Measurements from ENCODE around the gene CLCN6. TPM values are rescaled to one million over a fixed set of nuclear protein-coding genes. Genes with fewer than 3 reads are reported as not detected.

Gene CLCN6
- total and polyA plus RNA-seq, 2 of the 13 experiments (the other 11 are each of a cell fraction or from before 2014, with no cell fraction given), result 14.9 to 19.3 TPM

DNA sequence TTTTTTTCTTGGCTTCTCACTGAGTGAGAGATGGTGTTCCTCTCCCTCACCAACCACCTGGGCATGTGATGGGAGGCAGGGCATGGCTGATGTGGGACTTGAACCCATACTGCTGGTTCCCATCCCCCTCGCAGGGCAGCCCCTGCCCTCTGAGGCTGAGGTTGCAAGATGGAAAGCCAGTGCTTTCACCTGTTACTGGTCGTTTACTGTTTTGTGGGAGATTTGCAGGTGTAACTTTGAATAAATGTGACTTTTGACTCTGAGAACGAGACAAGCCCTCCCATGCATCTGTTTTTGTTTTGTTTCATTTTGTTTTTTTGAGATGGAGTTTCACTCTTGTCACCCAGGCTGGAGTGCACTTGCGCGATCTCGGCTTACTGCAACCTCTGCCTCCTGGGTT is 22.4 kb upstream of the CLCN6 start:
- in situ Hi-C loops (cut with HindIII; ENCODE audit: extremely low pct_ligation_motif_present, low pct_unique_long_range_greater_than_20kb), result no loop called here
- Histone ChIP-seq H3K4me3 (replicated peaks in 1 of 3; ENCODE audit: insufficient read depth in 1 of 3, low read depth in 2 of 3, low read length in 3 of 3) (no peak overlapping the region), H3K4me2 (ENCODE audit: low read depth, low read length) (no peak overlapping the region), H3K79me2 (ENCODE audit: insufficient read depth, low read length) (no peaks in the 10 kb centered on the region), H3K36me3 (replicated peaks in 1 of 2; ENCODE audit: control insufficient read depth in 1 of 2, insufficient read depth in 2 of 2, low read length in 2 of 2) (no peaks in the 10 kb centered on the region), H3K27me3 (ENCODE audit: control insufficient read depth in 1 of 2, insufficient read depth in 2 of 2, low read length in 2 of 2) (peaks cover 1 to 8% of the 10 kb centered on the region in 2 experiments; a peak in 3 of 5 replicates), H4K20me1 (ENCODE audit: insufficient read depth, low read length) (no peaks in the 10 kb centered on the region), H2AFZ (ENCODE audit: low read length) (no peak overlapping the region), H3K27ac (ENCODE audit: extremely low read length, insufficient read depth, low read length) (no peak overlapping the region), H3K9me3 (ENCODE audit: low read length) (no peaks in the 10 kb centered on the region), H3K9ac (ENCODE audit: insufficient read depth, low read depth, low read length) (no peak overlapping the region), H3K4me1 (ENCODE audit: insufficient read depth, low read length) (peaks cover 40% of the 10 kb centered on the region)
- CTCF ChIA-PET (ENCODE audit: low intra/inter-chr PET ratio, low total read pairs), result no interaction called here
- ATAC-seq (no peak), DNase-seq (ENCODE audit: low spot score) (no peak), FAIRE-seq (no peak)
- intact Hi-C loops (cut with micrococcal nuclease; ENCODE audit: unreplicated experiment), result no loop called here
- WGBS (ENCODE audit: low lambda C conversion rate), result 52% methylated on average over 6 of the region's 6 CpGs
- POLR2A ChIA-PET, result no interaction called here
- BruUV-seq (replicated peaks), result no TSS peak
- TF ChIP-seq NFATC3 (CRISPR knock-in tag; IDR thresholded peaks at IDR 0.05) (no peak), NFE2L2 (IDR thresholded peaks at IDR 0.05; ENCODE audit: low read length) (no peak), SNRNP70 (IDR thresholded peaks at IDR 0.05; ENCODE audit: low read depth, low read length) (no peak), ETS1 (CRISPR knock-in tag; IDR thresholded peaks at IDR 0.05) (no peak), HMG20B (CRISPR knock-in tag; conservative IDR thresholded peaks at IDR 0.05) (no peak)
- TF ChIP-seq, protein P1, sequence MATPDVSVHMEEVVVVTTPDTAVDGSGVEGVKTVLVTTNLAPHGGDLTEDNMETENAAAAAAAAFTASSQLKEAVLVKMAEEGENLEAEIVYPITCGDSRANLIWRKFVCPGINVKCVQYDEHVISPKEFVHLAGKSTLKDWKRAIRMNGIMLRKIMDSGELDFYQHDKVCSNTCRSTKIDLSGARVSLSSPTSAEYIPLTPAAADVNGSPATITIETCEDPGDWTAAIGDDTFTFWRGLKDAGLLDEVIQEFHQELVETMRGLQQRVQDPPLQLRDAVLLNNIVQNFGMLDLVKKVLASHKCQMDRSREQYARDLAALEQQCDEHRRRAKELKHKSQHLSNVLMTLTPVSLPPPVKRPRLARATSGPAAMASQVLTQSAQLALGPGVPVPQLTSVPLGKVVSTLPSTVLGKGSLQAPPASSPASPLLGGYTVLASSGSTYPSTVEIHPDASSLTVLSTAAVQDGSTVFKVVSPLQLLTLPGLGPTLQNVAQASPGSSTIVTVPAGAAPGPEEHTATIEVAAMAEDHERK (CRISPR knock-in tag; IDR thresholded peaks at IDR 0.05; ENCODE audit: low read depth), result no peak
- TF ChIP-seq, protein P2, sequence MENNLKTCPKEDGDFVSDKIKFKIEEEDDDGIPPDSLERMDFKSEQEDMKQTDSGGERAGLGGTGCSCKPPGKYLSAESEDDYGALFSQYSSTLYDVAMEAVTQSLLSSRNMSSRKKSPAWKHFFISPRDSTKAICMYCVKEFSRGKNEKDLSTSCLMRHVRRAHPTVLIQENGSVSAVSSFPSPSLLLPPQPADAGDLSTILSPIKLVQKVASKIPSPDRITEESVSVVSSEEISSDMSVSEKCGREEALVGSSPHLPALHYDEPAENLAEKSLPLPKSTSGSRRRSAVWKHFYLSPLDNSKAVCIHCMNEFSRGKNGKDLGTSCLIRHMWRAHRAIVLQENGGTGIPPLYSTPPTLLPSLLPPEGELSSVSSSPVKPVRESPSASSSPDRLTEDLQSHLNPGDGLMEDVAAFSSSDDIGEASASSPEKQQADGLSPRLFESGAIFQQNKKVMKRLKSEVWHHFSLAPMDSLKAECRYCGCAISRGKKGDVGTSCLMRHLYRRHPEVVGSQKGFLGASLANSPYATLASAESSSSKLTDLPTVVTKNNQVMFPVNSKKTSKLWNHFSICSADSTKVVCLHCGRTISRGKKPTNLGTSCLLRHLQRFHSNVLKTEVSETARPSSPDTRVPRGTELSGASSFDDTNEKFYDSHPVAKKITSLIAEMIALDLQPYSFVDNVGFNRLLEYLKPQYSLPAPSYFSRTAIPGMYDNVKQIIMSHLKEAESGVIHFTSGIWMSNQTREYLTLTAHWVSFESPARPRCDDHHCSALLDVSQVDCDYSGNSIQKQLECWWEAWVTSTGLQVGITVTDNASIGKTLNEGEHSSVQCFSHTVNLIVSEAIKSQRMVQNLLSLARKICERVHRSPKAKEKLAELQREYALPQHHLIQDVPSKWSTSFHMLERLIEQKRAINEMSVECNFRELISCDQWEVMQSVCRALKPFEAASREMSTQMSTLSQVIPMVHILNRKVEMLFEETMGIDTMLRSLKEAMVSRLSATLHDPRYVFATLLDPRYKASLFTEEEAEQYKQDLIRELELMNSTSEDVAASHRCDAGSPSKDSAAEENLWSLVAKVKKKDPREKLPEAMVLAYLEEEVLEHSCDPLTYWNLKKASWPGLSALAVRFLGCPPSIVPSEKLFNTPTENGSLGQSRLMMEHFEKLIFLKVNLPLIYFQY (CRISPR knock-in tag; IDR thresholded peaks at IDR 0.05; ENCODE audit: borderline replicate concordance), result no peak
- TF ChIP-seq, protein P3, sequence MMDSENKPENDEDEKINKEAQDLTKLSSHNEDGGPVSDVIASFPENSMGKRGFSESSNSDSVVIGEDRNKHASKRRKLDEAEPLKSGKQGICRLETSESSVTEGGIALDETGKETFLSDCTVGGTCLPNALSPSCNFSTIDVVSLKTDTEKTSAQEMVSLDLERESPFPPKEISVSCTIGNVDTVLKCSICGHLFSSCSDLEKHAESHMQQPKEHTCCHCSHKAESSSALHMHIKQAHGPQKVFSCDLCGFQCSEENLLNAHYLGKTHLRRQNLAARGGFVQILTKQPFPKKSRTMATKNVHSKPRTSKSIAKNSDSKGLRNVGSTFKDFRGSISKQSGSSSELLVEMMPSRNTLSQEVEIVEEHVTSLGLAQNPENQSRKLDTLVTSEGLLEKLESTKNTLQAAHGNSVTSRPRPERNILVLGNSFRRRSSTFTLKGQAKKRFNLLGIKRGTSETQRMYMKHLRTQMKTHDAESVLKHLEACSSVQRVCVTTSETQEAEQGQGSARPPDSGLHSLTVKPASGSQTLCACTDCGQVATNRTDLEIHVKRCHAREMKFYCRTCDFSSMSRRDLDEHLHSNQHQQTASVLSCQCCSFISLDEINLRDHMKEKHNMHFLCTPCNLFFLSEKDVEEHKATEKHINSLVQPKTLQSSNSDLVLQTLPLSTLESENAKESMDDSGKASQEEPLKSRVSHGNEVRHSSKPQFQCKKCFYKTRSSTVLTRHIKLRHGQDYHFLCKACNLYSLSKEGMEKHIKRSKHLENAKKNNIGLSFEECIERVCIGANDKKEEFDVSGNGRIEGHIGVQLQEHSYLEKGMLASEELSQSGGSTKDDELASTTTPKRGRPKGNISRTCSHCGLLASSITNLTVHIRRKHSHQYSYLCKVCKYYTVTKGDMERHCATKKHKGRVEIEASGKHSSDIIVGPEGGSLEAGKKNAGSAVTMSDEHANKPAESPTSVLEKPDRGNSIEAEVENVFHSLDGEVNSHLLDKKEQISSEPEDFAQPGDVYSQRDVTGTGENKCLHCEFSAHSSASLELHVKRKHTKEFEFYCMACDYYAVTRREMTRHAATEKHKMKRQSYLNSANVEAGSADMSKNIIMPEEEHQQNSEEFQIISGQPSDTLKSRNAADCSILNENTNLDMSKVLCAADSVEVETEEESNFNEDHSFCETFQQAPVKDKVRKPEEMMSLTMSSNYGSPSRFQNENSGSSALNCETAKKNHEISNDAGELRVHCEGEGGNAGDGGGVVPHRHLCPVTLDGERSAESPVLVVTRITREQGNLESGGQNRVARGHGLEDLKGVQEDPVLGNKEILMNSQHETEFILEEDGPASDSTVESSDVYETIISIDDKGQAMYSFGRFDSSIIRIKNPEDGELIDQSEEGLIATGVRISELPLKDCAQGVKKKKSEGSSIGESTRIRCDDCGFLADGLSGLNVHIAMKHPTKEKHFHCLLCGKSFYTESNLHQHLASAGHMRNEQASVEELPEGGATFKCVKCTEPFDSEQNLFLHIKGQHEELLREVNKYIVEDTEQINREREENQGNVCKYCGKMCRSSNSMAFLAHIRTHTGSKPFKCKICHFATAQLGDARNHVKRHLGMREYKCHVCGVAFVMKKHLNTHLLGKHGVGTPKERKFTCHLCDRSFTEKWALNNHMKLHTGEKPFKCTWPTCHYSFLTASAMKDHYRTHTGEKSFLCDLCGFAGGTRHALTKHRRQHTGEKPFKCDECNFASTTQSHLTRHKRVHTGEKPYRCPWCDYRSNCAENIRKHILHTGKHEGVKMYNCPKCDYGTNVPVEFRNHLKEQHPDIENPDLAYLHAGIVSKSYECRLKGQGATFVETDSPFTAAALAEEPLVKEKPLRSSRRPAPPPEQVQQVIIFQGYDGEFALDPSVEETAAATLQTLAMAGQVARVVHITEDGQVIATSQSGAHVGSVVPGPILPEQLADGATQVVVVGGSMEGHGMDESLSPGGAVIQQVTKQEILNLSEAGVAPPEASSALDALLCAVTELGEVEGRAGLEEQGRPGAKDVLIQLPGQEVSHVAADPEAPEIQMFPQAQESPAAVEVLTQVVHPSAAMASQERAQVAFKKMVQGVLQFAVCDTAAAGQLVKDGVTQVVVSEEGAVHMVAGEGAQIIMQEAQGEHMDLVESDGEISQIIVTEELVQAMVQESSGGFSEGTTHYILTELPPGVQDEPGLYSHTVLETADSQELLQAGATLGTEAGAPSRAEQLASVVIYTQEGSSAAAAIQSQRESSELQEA (CRISPR knock-in tag; IDR thresholded peaks at IDR 0.05; ENCODE audit: not compliant biosample characterization), result no peak

All from HepG2 (cell line).